DOHH2 (cell line): ENCODE results near the gene DENND1A.

Source experiments
- H3F3A ChIP-seq: fragments of 200-600 bp; sonication (generic), shearing (Covaris generic); 2 replicates; pipeline ENCODE4 v1.6.0; 2016; ENCODE audit warnings: antibody characterized with exemption, mild to moderate bottlenecking; ENCODE audit not compliant: control insufficient read depth, insufficient read depth
- H3K27ac ChIP-seq: fragments of 200-600 bp; sonication (generic); 2 replicates; pipeline ENCODE4 v1.5.1; 2014; ENCODE audit warnings: low read depth, mild to moderate bottlenecking, low read length, moderate library complexity
- H3K27me3 ChIP-seq: fragments of 200-600 bp; sonication (generic); 2 replicates; pipeline ENCODE4 v1.6.1; 2014; ENCODE audit warnings: mild to moderate bottlenecking, low read length, mixed read lengths; ENCODE audit not compliant: control insufficient read depth
- H3K36me3 ChIP-seq: fragments of 200-600 bp; sonication (generic); 2 replicates; pipeline ENCODE4 v1.6.1; 2014; ENCODE audit warnings: mild to moderate bottlenecking, low read length, moderate library complexity, mixed read lengths; ENCODE audit not compliant: control insufficient read depth
- H3K4me1 ChIP-seq: fragments of 200-600 bp; sonication (generic); 2 replicates; pipeline ENCODE4 v1.6.1; 2014; ENCODE audit warnings: mild to moderate bottlenecking, low read length, mixed read lengths; ENCODE audit not compliant: control insufficient read depth
- H3K4me2 ChIP-seq: fragments of 200-600 bp; sonication (generic); 2 replicates; pipeline ENCODE4 v1.6.0; 2014; ENCODE audit warnings: mild to moderate bottlenecking, low read length, moderate library complexity
- H3K4me3 ChIP-seq: fragments of 200-600 bp; sonication (generic); 2 replicates; pipeline ENCODE4 v1.5.1; 2014; ENCODE audit warnings: mild to moderate bottlenecking, low read length, mixed read lengths
- H3K79me2 ChIP-seq: fragments of 200-600 bp; sonication (generic); 2 replicates; pipeline ENCODE4 v1.6.1; 2014; ENCODE audit warnings: mild to moderate bottlenecking, low read length, mixed read lengths; ENCODE audit not compliant: control insufficient read depth
- H3K9me2 ChIP-seq: fragments of 200-600 bp; sonication (generic); replicated peaks from 2 replicates; pipeline ENCODE4 v1.6.1; 2014; ENCODE audit warnings: mild to moderate bottlenecking, low read length, mixed read lengths; ENCODE audit not compliant: control insufficient read depth
- H3K9me3 ChIP-seq: fragments of 200-600 bp; sonication (generic); 2 replicates; pipeline ENCODE4 v1.6.1; 2014; ENCODE audit warnings: antibody characterized with exemption, low read length, mixed read lengths; ENCODE audit not compliant: control insufficient read depth, insufficient read depth
- H4K20me1 ChIP-seq: fragments of 200-600 bp; sonication (generic); 2 replicates; pipeline ENCODE4 v1.6.0; 2014; ENCODE audit warnings: low read depth, mild to moderate bottlenecking, antibody characterized with exemption, low read length, moderate library complexity; ENCODE audit not compliant: control insufficient read depth, insufficient read depth
- EZH2phosphoT487 ChIP-seq: fragments of 200-600 bp; sonication (generic); IDR thresholded peaks from 2 replicates; pipeline ENCODE4 v1.6.1; 2017; ENCODE audit warnings: borderline replicate concordance, mild to moderate bottlenecking, antibody characterized with exemption, low read length, moderate library complexity, mixed read lengths
- TF ChIP-seq, protein P1 (sequence below): fragments of 200-600 bp; sonication (generic); IDR thresholded peaks from one replicate; pipeline ENCODE4 v1.5.1; 2014; ENCODE audit warnings: antibody characterized with exemption, mild to moderate bottlenecking, low read depth, low read length; ENCODE audit not compliant: poor library complexity, severe bottlenecking

Gene DENND1A

DNA sequence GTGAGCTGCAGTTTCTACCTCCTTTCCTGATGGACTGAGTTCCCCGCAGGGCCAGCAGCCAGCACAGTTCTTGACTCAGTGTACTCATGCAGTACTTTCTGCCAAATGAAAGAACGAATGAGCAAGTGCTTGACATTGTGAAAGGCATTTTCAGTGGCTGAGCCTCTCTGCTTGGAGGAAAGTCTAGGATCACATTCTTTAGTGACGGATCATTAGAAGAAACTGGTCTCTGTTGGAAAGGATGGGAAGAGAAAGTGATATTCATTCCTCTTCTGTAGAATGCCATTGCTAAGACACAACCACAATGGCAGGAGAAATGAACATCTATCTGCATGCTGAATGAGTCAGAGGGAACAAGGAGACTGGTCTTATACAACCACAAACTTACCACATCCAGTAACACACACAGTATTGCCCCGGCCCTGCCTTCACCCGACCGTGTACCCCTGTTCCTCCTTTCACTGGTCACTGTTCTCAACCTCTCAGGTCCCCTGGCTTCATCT is 367.0 kb downstream of the DENND1A start:
- Histone ChIP-seq H3F3A (no peaks in the 10 kb centered on the region), H3K36me3 (no peaks in the 10 kb centered on the region), H3K9me3 (no peaks in the 10 kb centered on the region), H3K4me3 (no peak overlapping the region), H3K27ac (no peak overlapping the region), H4K20me1 (no peaks in the 10 kb centered on the region), H3K9me2 (no peaks in the 10 kb centered on the region), H3K4me2 (no peak overlapping the region), H3K79me2 (no peaks in the 10 kb centered on the region), H3K27me3 (no peaks in the 10 kb centered on the region), H3K4me1 (no peaks in the 10 kb centered on the region)
- TF ChIP-seq, protein P1, sequence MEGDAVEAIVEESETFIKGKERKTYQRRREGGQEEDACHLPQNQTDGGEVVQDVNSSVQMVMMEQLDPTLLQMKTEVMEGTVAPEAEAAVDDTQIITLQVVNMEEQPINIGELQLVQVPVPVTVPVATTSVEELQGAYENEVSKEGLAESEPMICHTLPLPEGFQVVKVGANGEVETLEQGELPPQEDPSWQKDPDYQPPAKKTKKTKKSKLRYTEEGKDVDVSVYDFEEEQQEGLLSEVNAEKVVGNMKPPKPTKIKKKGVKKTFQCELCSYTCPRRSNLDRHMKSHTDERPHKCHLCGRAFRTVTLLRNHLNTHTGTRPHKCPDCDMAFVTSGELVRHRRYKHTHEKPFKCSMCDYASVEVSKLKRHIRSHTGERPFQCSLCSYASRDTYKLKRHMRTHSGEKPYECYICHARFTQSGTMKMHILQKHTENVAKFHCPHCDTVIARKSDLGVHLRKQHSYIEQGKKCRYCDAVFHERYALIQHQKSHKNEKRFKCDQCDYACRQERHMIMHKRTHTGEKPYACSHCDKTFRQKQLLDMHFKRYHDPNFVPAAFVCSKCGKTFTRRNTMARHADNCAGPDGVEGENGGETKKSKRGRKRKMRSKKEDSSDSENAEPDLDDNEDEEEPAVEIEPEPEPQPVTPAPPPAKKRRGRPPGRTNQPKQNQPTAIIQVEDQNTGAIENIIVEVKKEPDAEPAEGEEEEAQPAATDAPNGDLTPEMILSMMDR = no peak
- no peak for TF ChIP-seq EZH2phosphoT487

DNA sequence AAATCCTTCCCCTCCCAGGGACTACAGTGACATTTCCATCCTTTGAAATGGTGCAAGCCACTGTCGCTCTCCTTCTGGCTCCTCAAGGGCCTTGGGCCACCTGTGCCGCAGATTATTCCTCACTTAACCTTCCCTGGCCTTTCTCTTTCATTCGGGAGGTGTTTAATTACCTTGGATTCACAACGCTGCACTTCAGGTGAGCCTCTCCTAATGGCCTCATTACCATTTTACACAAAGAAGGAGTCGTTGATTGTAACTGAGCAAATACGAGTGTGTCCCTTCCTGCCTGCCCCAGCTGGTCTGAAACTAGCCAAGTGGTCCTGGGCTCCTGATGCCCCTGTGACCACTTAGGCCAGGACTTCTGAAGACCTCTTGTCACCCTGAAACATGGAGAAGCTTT is 368.9 kb downstream of the DENND1A start:
- H3K9me2 ChIP-seq = no peaks in the 10 kb centered on the region
- H3K9me3 ChIP-seq = no peaks in the 10 kb centered on the region
- no peaks in the 10 kb centered on the region for H3K79me2 ChIP-seq
- no peaks in the 10 kb centered on the region for H3F3A ChIP-seq
- H3K4me2 ChIP-seq = no peak overlapping the region
- H4K20me1 ChIP-seq = no peaks in the 10 kb centered on the region
- H3K27me3 ChIP-seq = no peaks in the 10 kb centered on the region
- H3K4me3 ChIP-seq = no peak overlapping the region
- H3K27ac ChIP-seq = no peak overlapping the region
- H3K4me1 ChIP-seq = no peaks in the 10 kb centered on the region
- no peak for TF ChIP-seq EZH2phosphoT487
- TF ChIP-seq, protein P1 = no peak
- H3K36me3 ChIP-seq = no peaks in the 10 kb centered on the region

DNA sequence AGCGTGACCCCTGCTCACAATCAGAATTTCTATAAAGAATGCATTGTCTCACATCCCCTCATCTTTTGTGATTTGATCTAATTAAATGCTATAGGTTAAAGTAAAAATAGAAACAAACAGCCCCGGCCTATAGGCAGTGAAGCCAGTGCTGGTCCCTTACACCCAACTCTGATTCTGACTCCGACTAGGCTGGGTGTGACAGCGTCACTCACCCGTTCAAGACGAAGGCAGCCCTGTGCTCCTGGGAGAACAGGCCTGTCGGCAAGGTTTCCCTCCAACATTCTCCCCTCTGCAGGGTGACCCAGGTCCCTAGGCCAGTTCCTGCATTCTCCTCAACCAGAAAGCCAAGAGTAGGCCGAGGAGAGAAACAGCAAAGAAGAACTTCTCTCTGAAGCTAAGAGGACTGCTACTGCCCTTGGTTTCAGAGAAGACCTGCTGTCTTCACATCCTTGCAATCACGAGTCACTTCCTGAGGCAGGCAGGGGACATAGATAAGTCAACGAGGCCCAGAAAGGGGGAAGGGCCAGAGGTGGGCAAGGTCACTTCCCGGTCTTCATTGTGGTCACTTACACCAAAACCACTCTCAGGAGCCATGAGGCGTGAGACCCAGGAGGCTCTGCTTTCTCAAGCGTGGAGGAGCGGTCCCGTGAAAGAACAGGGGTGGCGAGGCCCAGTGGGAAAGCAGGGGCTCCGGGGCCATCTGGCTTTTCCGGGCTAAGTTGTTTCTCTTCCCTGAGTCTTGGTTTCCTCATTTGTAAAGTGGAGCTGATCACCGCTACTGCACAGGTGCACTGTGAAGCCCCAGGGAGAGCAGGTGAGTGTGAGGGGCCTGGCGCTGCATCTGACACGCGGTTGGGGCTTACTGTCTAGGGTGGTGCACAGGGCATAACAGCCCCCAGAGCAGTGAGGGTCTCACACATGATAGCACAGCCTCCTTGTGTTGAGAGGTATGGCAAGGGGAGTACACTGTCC is 373.2 kb downstream of the DENND1A start:
- no peaks in the 10 kb centered on the region for H3K9me2 ChIP-seq
- H3K4me3 ChIP-seq = no peak overlapping the region
- H3K27me3 ChIP-seq = no peaks in the 10 kb centered on the region
- TF ChIP-seq, protein P1 = no peak
- no peak for TF ChIP-seq EZH2phosphoT487
- no peaks in the 10 kb centered on the region for H3K4me1 ChIP-seq
- no peaks in the 10 kb centered on the region for H3K9me3 ChIP-seq
- no peaks in the 10 kb centered on the region for H3K79me2 ChIP-seq
- H3K27ac ChIP-seq = no peak overlapping the region
- H3F3A ChIP-seq = no peaks in the 10 kb centered on the region
- H3K4me2 ChIP-seq = no peak overlapping the region
- H3K36me3 ChIP-seq = no peaks in the 10 kb centered on the region
- H4K20me1 ChIP-seq = no peaks in the 10 kb centered on the region
